Tibial nerve (tissue), 3 donors: ENCODE data around the gene SIRPD.

ENCODE experiments used
- POLR2A ChIP-seq, 2 donors: fragments of 450-650 bp; IDR thresholded peaks; one replicate each; pipeline ENCODE4 v1.6.1; 2017; ENCODE audit warnings: antibody characterized with exemption in 2 of 2, mild to moderate bottlenecking in 2 of 2, moderate library complexity in 2 of 2
- TF ChIP-seq, protein P1 (sequence below), 5 experiments: fragments of 200-600 bp in 3 of 5; fragments of 450-650 bp in 2 of 5; sonication (generic) in 3 of 5; IDR thresholded peaks; one replicate each; pipeline ENCODE4 v1.5.1; 2016 to 2019; ENCODE audit warnings: antibody characterized with exemption in 5 of 5, mild to moderate bottlenecking in 3 of 5, moderate library complexity in 2 of 5

DNA sequence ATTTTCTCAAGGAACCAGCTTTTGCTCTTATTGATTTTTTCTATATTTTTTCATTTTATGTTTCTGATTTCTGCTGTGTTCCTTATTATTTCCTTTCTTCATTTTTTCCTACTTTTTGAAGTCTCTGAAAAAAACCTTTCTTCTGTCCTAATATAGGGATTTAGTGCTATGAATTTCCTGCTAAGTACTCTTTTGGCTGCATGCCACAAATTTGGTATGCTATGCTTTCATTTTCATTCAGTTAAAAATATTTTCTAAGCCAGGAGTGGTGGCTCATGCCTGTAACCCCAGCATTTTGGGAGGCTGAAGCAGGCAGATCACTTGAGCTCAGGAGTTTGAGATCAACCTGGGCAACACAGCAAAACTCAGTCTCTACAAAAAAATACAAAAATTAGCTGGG lies 30.6 kb downstream of the SIRPD start:
- TF ChIP-seq, protein P1, sequence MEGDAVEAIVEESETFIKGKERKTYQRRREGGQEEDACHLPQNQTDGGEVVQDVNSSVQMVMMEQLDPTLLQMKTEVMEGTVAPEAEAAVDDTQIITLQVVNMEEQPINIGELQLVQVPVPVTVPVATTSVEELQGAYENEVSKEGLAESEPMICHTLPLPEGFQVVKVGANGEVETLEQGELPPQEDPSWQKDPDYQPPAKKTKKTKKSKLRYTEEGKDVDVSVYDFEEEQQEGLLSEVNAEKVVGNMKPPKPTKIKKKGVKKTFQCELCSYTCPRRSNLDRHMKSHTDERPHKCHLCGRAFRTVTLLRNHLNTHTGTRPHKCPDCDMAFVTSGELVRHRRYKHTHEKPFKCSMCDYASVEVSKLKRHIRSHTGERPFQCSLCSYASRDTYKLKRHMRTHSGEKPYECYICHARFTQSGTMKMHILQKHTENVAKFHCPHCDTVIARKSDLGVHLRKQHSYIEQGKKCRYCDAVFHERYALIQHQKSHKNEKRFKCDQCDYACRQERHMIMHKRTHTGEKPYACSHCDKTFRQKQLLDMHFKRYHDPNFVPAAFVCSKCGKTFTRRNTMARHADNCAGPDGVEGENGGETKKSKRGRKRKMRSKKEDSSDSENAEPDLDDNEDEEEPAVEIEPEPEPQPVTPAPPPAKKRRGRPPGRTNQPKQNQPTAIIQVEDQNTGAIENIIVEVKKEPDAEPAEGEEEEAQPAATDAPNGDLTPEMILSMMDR (IDR thresholded peaks at IDR 0.05): no peak
- TF ChIP-seq POLR2A (IDR thresholded peaks at IDR 0.05): no peak
